Measurements from ENCODE around the gene SEMA5B. TPM values are rescaled to one million over a fixed set of nuclear protein-coding genes. Genes with fewer than 3 reads are reported as not detected.

Gene SEMA5B
- total and polyA plus RNA-seq, 3 donors from 2014 or later, result 0.68 to 2.0 (median 1.3) TPM

DNA sequence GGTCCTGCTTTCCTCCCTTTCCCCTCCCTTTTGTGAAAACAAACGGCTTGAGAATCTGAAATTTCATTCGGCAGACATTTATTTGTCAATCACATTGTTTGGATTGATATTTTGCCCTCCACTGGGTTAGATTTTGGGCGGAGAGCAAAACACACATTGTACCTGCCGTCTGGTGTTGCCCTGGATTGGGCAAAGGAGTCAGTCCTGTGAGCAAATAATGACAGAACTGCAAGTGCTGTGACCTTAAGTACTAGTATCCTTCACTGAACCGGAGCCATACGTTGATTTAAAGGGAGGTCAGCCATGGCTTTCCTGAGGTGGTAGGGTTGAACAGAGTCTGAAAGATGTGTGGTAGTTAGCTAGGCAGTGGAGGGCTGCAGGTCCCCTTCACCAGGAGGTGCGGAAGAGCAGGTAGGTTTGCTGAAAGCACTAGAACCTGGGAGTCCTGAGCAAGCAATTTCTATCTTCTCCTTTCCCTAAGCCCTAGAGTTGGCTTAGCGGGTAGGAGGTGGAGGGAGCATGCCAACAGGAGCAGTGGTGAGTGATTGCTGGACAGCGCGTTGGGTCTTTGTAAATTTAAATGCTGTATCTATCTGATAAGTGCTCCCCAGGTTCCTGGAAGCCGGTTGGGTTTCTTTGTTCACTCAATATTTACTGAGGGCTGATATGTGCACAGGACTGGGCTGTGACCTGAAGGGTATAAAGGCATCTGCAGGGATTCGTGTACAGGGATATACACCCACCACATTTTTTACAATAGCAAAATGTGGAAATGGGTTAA, 41.2 kb upstream of the SEMA5B start:
- WGBS, 2 donors, result 45 to 59% methylated on average over 12 of the region's 12 CpGs
- DNase-seq, result no peak
- intact Hi-C loops (cut with DNase I; ENCODE audit: low total_unique reads), result no loop called here
- peak overlapping the region; percentile 42 to 50 for H3K27ac ChIP-seq
- H3K4me3 ChIP-seq, result peak overlapping the region in 1 of 2 donors; percentile 83
- peaks cover 33% of the 10 kb centered on the region for H3K4me1 ChIP-seq
- H3K27me3 ChIP-seq, result no peaks in the 10 kb centered on the region
- TF ChIP-seq CTCF (IDR thresholded peaks at IDR 0.05) (no peak), POLR2A (IDR thresholded peaks at IDR 0.05) (no peak)
- no peaks in the 10 kb centered on the region for H3K9me3 ChIP-seq
- no peaks in the 10 kb centered on the region for H3K36me3 ChIP-seq (ENCODE audit: low read depth, missing control alignments)

- H3K4me3 ChIP-seq, result peak overlapping the region; percentile 83 to 86
- H3K36me3 ChIP-seq (ENCODE audit: low read depth, missing control alignments), result no peaks in the 10 kb centered on the region
- peaks cover 33% of the 10 kb centered on the region for H3K4me1 ChIP-seq
- H3K9me3 ChIP-seq, result no peaks in the 10 kb centered on the region
- DNase-seq, result peak; percentile 73
- WGBS, 2 donors, result 3 to 6% methylated on average over 23 to 24 of the region's 24 CpGs
- TF ChIP-seq POLR2A (IDR thresholded peaks at IDR 0.05), result no peak
- no peak for TF ChIP-seq CTCF (IDR thresholded peaks at IDR 0.05)
- intact Hi-C loops (cut with DNase I; ENCODE audit: low total_unique reads), result no loop called here
- H3K27me3 ChIP-seq, result no peaks in the 10 kb centered on the region
- peak overlapping the region; percentile 42 to 50 for H3K27ac ChIP-seq
These were observed 40.4 kb upstream of the SEMA5B start for GRCh38 chr3:123067689-123068600.

DNA sequence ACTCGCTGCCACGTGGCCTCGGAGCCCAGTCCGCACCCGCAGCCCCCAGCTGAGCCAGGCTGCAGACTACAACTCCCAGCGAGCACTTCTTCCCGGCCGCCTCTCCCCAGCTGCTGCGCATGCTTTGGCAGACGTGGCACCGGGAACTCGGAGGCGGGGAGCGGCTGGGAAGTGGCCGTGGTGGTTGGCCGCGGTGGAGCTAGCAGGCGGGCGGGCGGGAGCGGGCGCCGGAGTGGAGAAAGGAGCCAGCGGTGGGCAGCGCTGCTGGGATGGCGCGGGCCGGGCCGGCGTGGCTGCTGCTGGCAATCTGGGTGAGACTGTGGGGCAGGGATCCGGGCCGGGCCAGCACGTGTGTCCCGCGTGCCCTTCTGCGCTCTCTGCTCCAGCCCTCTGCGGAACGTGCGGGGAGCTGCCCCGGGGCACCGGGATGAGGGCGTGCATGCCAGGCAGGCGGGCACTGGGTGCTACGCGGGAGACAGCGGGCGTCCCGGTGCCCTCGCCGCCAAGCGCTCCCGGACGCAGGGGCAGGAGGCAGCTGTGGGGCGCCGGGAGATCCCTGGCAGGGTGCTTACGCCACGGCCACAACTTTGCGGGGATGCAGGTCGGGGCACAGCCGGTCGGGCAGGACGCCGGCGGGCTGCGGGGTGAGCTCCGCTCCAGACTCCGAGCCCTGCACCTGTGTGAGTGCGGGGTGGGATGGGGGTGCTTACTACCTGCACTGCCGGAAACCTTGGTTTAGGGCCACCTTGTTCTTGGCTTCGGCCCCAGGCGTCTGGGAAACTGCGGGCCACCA, 39.5 kb upstream of the SEMA5B start, which contains the start of gene PDIA5:
TSS of gene PDIA5 (plus strand) at position 130 of the 793 bp plus-strand sequence. CDS start at position 270, 140 bp downstream.
- no peaks in the 10 kb centered on the region for H3K36me3 ChIP-seq (ENCODE audit: low read depth, missing control alignments)
- H3K4me1 ChIP-seq, result peaks cover 26% of the 10 kb centered on the region
- 0 to 1% methylated on average over 11 to 64 of the region's 72 CpGs for WGBS, 2 donors
- intact Hi-C loops (cut with DNase I; ENCODE audit: low total_unique reads), result no loop called here
- peak within 1 kb of the TSS; percentile 42 to 50 for H3K27ac ChIP-seq
- H3K9me3 ChIP-seq, result no peaks in the 10 kb centered on the region
- H3K4me3 ChIP-seq, result peak within 1 kb of the TSS; percentile 83 to 86
- peak; percentile 71 for TF ChIP-seq POLR2A (IDR thresholded peaks at IDR 0.05)
- TF ChIP-seq CTCF (IDR thresholded peaks at IDR 0.05), result no peak
- DNase-seq, result peak; percentile 95
- H3K27me3 ChIP-seq, result no peaks in the 10 kb centered on the region

DNA sequence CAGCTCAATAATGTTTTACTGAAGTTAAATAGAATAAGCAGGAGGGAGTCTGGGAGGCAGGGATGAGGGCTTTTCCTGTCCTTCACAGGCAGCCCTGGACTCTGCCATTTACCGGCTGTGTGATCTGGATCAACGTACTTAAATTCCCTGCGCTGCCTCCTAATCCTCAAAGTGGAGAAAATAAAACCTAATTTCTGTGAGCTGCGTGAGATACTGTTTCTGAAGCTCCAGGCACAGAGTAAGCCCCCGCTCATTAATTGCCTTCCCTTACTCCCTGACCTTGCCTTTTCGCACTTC, 39.0 kb upstream of the SEMA5B start:
- WGBS, 2 donors, result 3 to 9% methylated on average over 6 of the region's 6 CpGs
- intact Hi-C loops (cut with DNase I; ENCODE audit: low total_unique reads), result no loop called here

More for the DNA sequence above, 39.0 kb upstream of the SEMA5B start:
- H3K9me3 ChIP-seq, result no peaks in the 10 kb centered on the region
- peak overlapping the region; percentile 83 to 86 for H3K4me3 ChIP-seq
- H3K27ac ChIP-seq, result no peak overlapping the region
- no peaks in the 10 kb centered on the region for H3K36me3 ChIP-seq (ENCODE audit: low read depth, missing control alignments)
- no peak for DNase-seq
- peaks cover 21% of the 10 kb centered on the region for H3K4me1 ChIP-seq
- TF ChIP-seq CTCF (IDR thresholded peaks at IDR 0.05), result no peak
- TF ChIP-seq POLR2A (IDR thresholded peaks at IDR 0.05), result no peak
- no peaks in the 10 kb centered on the region for H3K27me3 ChIP-seq
